ENCODE data around the gene TBC1D8. TPM values are rescaled to one million over a fixed set of nuclear protein-coding genes. Genes with fewer than 3 reads are reported as not detected.
A peak's percentile ranks its signal among the peaks of the same experiment; 100 is the strongest.

Gene TBC1D8
- total RNA-seq, 1 donor from 2014 or later: 16.3 TPM

- peaks cover 11% of the 10 kb centered on the region for H3K4me1 Mint-ChIP-seq (ENCODE audit: unreplicated experiment)
- TF ChIP-seq, protein P1, sequence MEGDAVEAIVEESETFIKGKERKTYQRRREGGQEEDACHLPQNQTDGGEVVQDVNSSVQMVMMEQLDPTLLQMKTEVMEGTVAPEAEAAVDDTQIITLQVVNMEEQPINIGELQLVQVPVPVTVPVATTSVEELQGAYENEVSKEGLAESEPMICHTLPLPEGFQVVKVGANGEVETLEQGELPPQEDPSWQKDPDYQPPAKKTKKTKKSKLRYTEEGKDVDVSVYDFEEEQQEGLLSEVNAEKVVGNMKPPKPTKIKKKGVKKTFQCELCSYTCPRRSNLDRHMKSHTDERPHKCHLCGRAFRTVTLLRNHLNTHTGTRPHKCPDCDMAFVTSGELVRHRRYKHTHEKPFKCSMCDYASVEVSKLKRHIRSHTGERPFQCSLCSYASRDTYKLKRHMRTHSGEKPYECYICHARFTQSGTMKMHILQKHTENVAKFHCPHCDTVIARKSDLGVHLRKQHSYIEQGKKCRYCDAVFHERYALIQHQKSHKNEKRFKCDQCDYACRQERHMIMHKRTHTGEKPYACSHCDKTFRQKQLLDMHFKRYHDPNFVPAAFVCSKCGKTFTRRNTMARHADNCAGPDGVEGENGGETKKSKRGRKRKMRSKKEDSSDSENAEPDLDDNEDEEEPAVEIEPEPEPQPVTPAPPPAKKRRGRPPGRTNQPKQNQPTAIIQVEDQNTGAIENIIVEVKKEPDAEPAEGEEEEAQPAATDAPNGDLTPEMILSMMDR (IDR thresholded peaks at IDR 0.05): no peak
- H3K36me3 Mint-ChIP-seq (ENCODE audit: unreplicated experiment): no peaks in the 10 kb centered on the region
- no peak for DNase-seq (ENCODE audit: extremely low spot score, unreplicated experiment)
- no peaks in the 10 kb centered on the region for H3K9me3 Mint-ChIP-seq (ENCODE audit: unreplicated experiment)
- H3K4me3 Mint-ChIP-seq (ENCODE audit: unreplicated experiment): no peak overlapping the region
- H3K27ac Mint-ChIP-seq (ENCODE audit: unreplicated experiment): no peak overlapping the region
- H3K27me3 Mint-ChIP-seq (ENCODE audit: unreplicated experiment): no peaks in the 10 kb centered on the region
Measured at GRCh38 chr2:101089942-101090799, 61.0 kb downstream of the TBC1D8 start.

- Mint-ChIP-seq H3K36me3 (ENCODE audit: unreplicated experiment) (no peaks in the 10 kb centered on the region), H3K4me3 (ENCODE audit: unreplicated experiment) (no peak overlapping the region), H3K27me3 (ENCODE audit: unreplicated experiment) (no peaks in the 10 kb centered on the region), H3K9me3 (ENCODE audit: unreplicated experiment) (no peaks in the 10 kb centered on the region), H3K4me1 (ENCODE audit: unreplicated experiment) (peaks cover 11% of the 10 kb centered on the region), H3K27ac (ENCODE audit: unreplicated experiment) (no peak overlapping the region)
- TF ChIP-seq, protein P1 (IDR thresholded peaks at IDR 0.05): no peak
- DNase-seq (ENCODE audit: extremely low spot score, unreplicated experiment): no peak
Measured at GRCh38 chr2:101089419-101089818, 61.8 kb downstream of the TBC1D8 start.

DNA sequence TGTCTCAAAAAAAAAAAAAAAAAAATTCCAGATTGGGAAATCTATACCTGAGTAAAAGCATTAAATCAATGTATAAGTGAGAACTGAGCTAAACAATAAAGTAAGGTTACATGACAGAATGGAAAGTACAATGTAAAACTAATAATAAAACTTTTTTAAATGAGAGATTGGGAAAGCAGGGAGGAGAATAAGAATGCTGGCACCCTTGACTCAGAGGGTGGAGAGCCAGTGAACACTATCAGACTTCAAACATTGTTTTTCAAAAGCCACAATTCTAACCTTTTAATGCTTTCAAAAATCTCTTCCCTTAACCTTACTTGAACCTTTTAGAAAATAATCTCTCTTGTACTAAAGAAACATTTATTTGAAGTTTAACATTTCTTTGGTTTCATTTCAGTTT is 63.5 kb downstream of the TBC1D8 start:
- H3K4me3 Mint-ChIP-seq (ENCODE audit: unreplicated experiment): no peak overlapping the region
- H3K4me1 Mint-ChIP-seq (ENCODE audit: unreplicated experiment): peaks cover 11% of the 10 kb centered on the region
- TF ChIP-seq, protein P1 (IDR thresholded peaks at IDR 0.05): no peak
- no peaks in the 10 kb centered on the region for H3K27me3 Mint-ChIP-seq (ENCODE audit: unreplicated experiment)
- peak overlapping the region; percentile 36 for H3K27ac Mint-ChIP-seq (ENCODE audit: unreplicated experiment)
- no peaks in the 10 kb centered on the region for H3K36me3 Mint-ChIP-seq (ENCODE audit: unreplicated experiment)
- no peaks in the 10 kb centered on the region for H3K9me3 Mint-ChIP-seq (ENCODE audit: unreplicated experiment)
- DNase-seq (ENCODE audit: extremely low spot score, unreplicated experiment): no peak

DNA sequence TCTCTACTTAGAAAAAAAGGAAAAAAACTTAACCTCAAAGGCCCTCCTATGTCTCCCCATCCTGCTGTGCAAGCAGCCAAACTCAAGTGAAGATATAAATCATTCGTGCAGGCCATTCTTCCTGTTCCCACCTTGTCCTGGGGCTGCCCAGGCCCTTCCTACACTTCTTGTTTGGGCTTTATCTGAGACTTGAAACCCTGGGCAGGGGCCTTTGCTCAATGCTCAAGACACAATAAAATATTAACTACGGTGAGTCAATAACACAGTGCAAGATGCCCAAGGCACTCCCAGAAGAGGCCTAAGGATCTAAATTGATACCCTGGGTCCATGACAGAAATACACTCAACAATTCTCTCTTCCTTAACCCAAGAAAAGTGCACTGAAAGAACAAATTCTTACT is 67.6 kb downstream of the TBC1D8 start:
- H3K4me1 Mint-ChIP-seq (ENCODE audit: unreplicated experiment): peaks cover 15% of the 10 kb centered on the region
- no peak overlapping the region for H3K27ac Mint-ChIP-seq (ENCODE audit: unreplicated experiment)
- no peak overlapping the region for H3K4me3 Mint-ChIP-seq (ENCODE audit: unreplicated experiment)
- peaks cover 2% of the 10 kb centered on the region for H3K36me3 Mint-ChIP-seq (ENCODE audit: unreplicated experiment)
- DNase-seq (ENCODE audit: extremely low spot score, unreplicated experiment): no peak
- no peaks in the 10 kb centered on the region for H3K9me3 Mint-ChIP-seq (ENCODE audit: unreplicated experiment)
- H3K27me3 Mint-ChIP-seq (ENCODE audit: unreplicated experiment): no peaks in the 10 kb centered on the region
- TF ChIP-seq, protein P1 (IDR thresholded peaks at IDR 0.05): no peak

- no peaks in the 10 kb centered on the region for H3K9me3 Mint-ChIP-seq (ENCODE audit: unreplicated experiment)
- TF ChIP-seq, protein P1 (IDR thresholded peaks at IDR 0.05): no peak
- peaks cover 3% of the 10 kb centered on the region for H3K36me3 Mint-ChIP-seq (ENCODE audit: unreplicated experiment)
- H3K4me1 Mint-ChIP-seq (ENCODE audit: unreplicated experiment): peaks cover 15% of the 10 kb centered on the region
- no peak for DNase-seq (ENCODE audit: extremely low spot score, unreplicated experiment)
- no peaks in the 10 kb centered on the region for H3K27me3 Mint-ChIP-seq (ENCODE audit: unreplicated experiment)
- no peak overlapping the region for H3K27ac Mint-ChIP-seq (ENCODE audit: unreplicated experiment)
- no peak overlapping the region for H3K4me3 Mint-ChIP-seq (ENCODE audit: unreplicated experiment)
Measured at GRCh38 chr2:101082998-101083397, 68.2 kb downstream of the TBC1D8 start.
